Measurements from ENCODE around the gene TBC1D4.

The TBC1D4 gene

DNA sequence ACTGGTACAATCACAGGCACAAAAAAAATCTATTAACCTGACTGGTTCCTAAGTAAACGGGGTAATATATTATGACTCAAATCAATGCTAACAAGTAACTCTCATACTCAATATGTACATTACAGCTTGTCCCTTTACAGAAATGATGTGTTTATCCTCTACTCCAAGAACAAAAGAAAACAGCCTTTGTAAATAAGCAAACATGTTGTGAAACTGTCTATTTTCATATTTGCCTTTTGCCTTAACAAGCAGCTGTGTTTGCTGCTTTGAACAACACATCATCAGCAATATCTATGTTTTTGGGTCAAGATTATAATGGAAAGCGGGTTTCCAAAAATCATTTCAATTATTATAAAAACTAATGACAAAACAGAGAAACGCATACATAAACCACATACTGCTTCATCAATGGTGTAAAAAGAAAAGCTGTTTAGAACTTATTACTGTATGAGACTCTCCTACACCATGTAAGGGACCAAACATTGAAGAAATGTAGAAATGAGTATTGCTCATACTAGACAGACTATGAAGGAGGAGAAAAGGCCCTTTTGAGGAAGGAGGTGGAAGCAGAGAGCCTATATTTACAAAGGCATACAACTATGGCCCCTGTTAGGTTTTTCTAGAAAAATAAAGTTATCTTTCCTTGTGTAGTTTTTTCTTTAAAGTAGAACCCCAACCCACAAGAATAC is 14.8 kb downstream of the TBC1D4 start:
- no peaks in the 10 kb centered on the region for H3K27me3 ChIP-seq (ENCODE audit: insufficient read depth, low read length, poor library complexity, severe bottlenecking)
- peaks cover 26% of the 10 kb centered on the region for H3K79me2 ChIP-seq (ENCODE audit: insufficient read depth, low read length)
- H2AFZ ChIP-seq (ENCODE audit: low read length), result no peak overlapping the region
- H3K9me2 ChIP-seq (replicated peaks; ENCODE audit: low read depth, low read length), result no peaks in the 10 kb centered on the region
- no peaks in the 10 kb centered on the region for H3F3A ChIP-seq (ENCODE audit: low read depth)
- no peaks in the 10 kb centered on the region for H4K20me1 ChIP-seq (ENCODE audit: insufficient read depth, low read length, poor library complexity, severe bottlenecking)
- H3K9me3 ChIP-seq (ENCODE audit: insufficient read depth, low read depth, low read length), result no peaks in the 10 kb centered on the region
- no peaks in the 10 kb centered on the region for H3K36me3 ChIP-seq (ENCODE audit: insufficient read depth, low read length)
- H3K9ac ChIP-seq (ENCODE audit: low read depth, low read length, poor library complexity, severe bottlenecking), result no peak overlapping the region
- H3K4me2 ChIP-seq (ENCODE audit: low read depth, low read length, poor library complexity, severe bottlenecking), result no peak overlapping the region
- no peak for TF ChIP-seq EZH2phosphoT487 (IDR thresholded peaks at IDR 0.05; ENCODE audit: borderline replicate concordance)
- TF ChIP-seq, protein P1, sequence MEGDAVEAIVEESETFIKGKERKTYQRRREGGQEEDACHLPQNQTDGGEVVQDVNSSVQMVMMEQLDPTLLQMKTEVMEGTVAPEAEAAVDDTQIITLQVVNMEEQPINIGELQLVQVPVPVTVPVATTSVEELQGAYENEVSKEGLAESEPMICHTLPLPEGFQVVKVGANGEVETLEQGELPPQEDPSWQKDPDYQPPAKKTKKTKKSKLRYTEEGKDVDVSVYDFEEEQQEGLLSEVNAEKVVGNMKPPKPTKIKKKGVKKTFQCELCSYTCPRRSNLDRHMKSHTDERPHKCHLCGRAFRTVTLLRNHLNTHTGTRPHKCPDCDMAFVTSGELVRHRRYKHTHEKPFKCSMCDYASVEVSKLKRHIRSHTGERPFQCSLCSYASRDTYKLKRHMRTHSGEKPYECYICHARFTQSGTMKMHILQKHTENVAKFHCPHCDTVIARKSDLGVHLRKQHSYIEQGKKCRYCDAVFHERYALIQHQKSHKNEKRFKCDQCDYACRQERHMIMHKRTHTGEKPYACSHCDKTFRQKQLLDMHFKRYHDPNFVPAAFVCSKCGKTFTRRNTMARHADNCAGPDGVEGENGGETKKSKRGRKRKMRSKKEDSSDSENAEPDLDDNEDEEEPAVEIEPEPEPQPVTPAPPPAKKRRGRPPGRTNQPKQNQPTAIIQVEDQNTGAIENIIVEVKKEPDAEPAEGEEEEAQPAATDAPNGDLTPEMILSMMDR (conservative IDR thresholded peaks at IDR 0.05; ENCODE audit: low read length), result no peak
- peaks cover 9% of the 10 kb centered on the region for H3K4me1 ChIP-seq (ENCODE audit: insufficient read depth, low read length, poor library complexity, severe bottlenecking)
- no peak overlapping the region for H3K4me3 ChIP-seq (ENCODE audit: low read length, poor library complexity, severe bottlenecking)

GRCh38 chr13:75465236-75465635 is 16.7 kb downstream of the TBC1D4 start:
- Histone ChIP-seq H3K36me3 (ENCODE audit: insufficient read depth, low read length) (no peaks in the 10 kb centered on the region), H4K20me1 (ENCODE audit: insufficient read depth, low read length, poor library complexity, severe bottlenecking) (no peaks in the 10 kb centered on the region), H3F3A (ENCODE audit: low read depth) (no peaks in the 10 kb centered on the region), H3K4me2 (ENCODE audit: low read depth, low read length, poor library complexity, severe bottlenecking) (no peak overlapping the region), H3K4me3 (ENCODE audit: low read length, poor library complexity, severe bottlenecking) (no peak overlapping the region), H3K9ac (ENCODE audit: low read depth, low read length, poor library complexity, severe bottlenecking) (no peak overlapping the region), H3K9me3 (ENCODE audit: insufficient read depth, low read depth, low read length) (no peaks in the 10 kb centered on the region), H3K4me1 (ENCODE audit: insufficient read depth, low read length, poor library complexity, severe bottlenecking) (peaks cover 9% of the 10 kb centered on the region), H3K9me2 (replicated peaks; ENCODE audit: low read depth, low read length) (no peaks in the 10 kb centered on the region), H2AFZ (ENCODE audit: low read length) (no peak overlapping the region), H3K79me2 (ENCODE audit: insufficient read depth, low read length) (peaks cover 20% of the 10 kb centered on the region), H3K27me3 (ENCODE audit: insufficient read depth, low read length, poor library complexity, severe bottlenecking) (no peaks in the 10 kb centered on the region)
- no peak for TF ChIP-seq EZH2phosphoT487 (IDR thresholded peaks at IDR 0.05; ENCODE audit: borderline replicate concordance)
- TF ChIP-seq, protein P1 (conservative IDR thresholded peaks at IDR 0.05; ENCODE audit: low read length), result no peak

GRCh38 chr13:75461314-75461713 is 20.7 kb downstream of the TBC1D4 start:
- Histone ChIP-seq H3K4me2 (ENCODE audit: low read depth, low read length, poor library complexity, severe bottlenecking) (no peak overlapping the region), H3F3A (ENCODE audit: low read depth) (no peaks in the 10 kb centered on the region), H3K4me3 (ENCODE audit: low read length, poor library complexity, severe bottlenecking) (no peak overlapping the region), H3K9me2 (replicated peaks; ENCODE audit: low read depth, low read length) (no peaks in the 10 kb centered on the region), H3K27me3 (ENCODE audit: insufficient read depth, low read length, poor library complexity, severe bottlenecking) (no peaks in the 10 kb centered on the region), H3K9me3 (ENCODE audit: insufficient read depth, low read depth, low read length) (no peaks in the 10 kb centered on the region), H3K4me1 (ENCODE audit: insufficient read depth, low read length, poor library complexity, severe bottlenecking) (peaks cover 13% of the 10 kb centered on the region), H3K79me2 (ENCODE audit: insufficient read depth, low read length) (peaks cover 13% of the 10 kb centered on the region; the same call in 1 of the 2 replicates), H3K36me3 (ENCODE audit: insufficient read depth, low read length) (no peaks in the 10 kb centered on the region), H4K20me1 (ENCODE audit: insufficient read depth, low read length, poor library complexity, severe bottlenecking) (no peaks in the 10 kb centered on the region), H3K9ac (ENCODE audit: low read depth, low read length, poor library complexity, severe bottlenecking) (no peak overlapping the region), H2AFZ (ENCODE audit: low read length) (no peak overlapping the region)
- TF ChIP-seq, protein P1 (conservative IDR thresholded peaks at IDR 0.05; ENCODE audit: low read length), result no peak
- TF ChIP-seq EZH2phosphoT487 (IDR thresholded peaks at IDR 0.05; ENCODE audit: borderline replicate concordance), result no peak
